ENCODE measurements around the gene RFTN2. TPM values are rescaled to one million over a fixed set of nuclear protein-coding genes. Genes with fewer than 3 reads are reported as not detected.
"Not testable (repeated sequence)": the region's sequence is repeated elsewhere in the genome, so short reads cannot be mapped to it uniquely, and the experiment has no call there.

The RFTN2 gene
- total and polyA plus RNA-seq, 8 donors = 4.5 to 35.2 (median 20.4) TPM

DNA sequence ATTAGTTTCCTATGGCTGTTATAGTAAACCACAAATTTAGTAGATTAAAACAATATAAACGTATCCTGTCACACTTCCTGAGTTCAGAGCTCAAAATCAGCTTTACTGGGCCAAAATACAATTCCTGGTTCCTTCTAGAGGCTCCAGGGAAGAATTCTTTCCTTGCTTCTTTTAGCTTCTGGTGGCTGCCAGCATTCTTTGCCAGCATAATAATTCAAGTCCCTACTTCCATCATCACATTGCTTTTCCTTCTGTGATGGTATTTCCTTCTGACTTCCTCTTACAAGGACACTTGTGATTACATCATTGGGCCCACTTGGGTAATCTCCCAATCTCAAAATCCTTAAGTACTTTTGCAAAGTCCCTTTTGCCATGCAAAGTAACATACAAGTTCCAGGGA, 118.9 kb downstream of the RFTN2 start:
- Histone ChIP-seq H3K27ac (peak overlapping the region in 1 of 2 donors; percentile 55), H3K36me3 (peaks cover 0 to 54% of the 10 kb centered on the region in 2 donors), H3K9me3 (no peaks in the 10 kb centered on the region), H3K27me3 (no peaks in the 10 kb centered on the region), H3K4me1 (peaks cover 0 to 11% of the 10 kb centered on the region in 2 donors), H3K4me3 (no peak overlapping the region)
- intact Hi-C loops (cut with DNase I) = no loop called here
- ATAC-seq (peak; percentile 18), DNase-seq (peak in 1 of 4 donors; percentile 10)
- no peak for TF ChIP-seq CTCF (IDR thresholded peaks at IDR 0.05)

DNA sequence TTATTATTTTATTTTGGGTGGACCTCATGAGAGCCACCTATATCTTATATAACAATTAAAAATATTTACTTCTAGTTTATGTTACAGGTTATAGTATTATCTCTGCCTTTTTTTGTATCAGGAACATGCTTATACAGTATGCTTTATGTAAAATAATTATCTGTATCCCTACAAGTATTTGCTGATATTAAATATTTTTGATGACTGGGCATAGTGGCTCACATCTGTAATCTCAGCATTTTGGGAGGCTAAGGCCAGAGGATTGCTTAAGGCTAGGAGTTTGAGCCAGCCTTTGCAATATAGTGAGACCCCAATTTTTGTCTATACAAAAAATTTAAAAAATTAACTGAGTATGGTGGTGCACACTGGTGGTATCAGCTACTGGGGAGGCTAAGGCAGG, 119.9 kb downstream of the RFTN2 start:
- H3K4me1 ChIP-seq = peaks cover 0 to 11% of the 10 kb centered on the region in 2 donors
- no peak overlapping the region for H3K4me3 ChIP-seq
- intact Hi-C loops (cut with DNase I) = no loop called here
- no peaks in the 10 kb centered on the region for H3K27me3 ChIP-seq
- no peak for TF ChIP-seq CTCF (IDR thresholded peaks at IDR 0.05)
- no peak overlapping the region for H3K27ac ChIP-seq
- no peaks in the 10 kb centered on the region for H3K9me3 ChIP-seq
- no peak for DNase-seq
- H3K36me3 ChIP-seq = peaks cover 0 to 59% of the 10 kb centered on the region in 2 donors
- ATAC-seq = no peak

GRCh38 chr2:197551260-197551659, 124.1 kb downstream of the RFTN2 start:
- H3K27me3 ChIP-seq; H3K27ac ChIP-seq; H3K4me3 ChIP-seq; DNase-seq; intact Hi-C loops (cut with DNase I); H3K9me3 ChIP-seq; ATAC-seq; H3K4me1 ChIP-seq: not testable (repeated sequence)
- peaks cover 0 to 72% of the 10 kb centered on the region in 2 donors for H3K36me3 ChIP-seq

- no peaks in the 10 kb centered on the region for H3K4me1 ChIP-seq
- intact Hi-C loops (cut with DNase I) = no loop called here
- no peaks in the 10 kb centered on the region for H3K9me3 ChIP-seq
- peaks cover 0 to 75% of the 10 kb centered on the region in 2 donors for H3K36me3 ChIP-seq
- no peaks in the 10 kb centered on the region for H3K27me3 ChIP-seq
- H3K4me3 ChIP-seq = no peak overlapping the region
- DNase-seq (no peak), ATAC-seq (no peak)
- H3K27ac ChIP-seq = no peak overlapping the region
- TF ChIP-seq CTCF (IDR thresholded peaks at IDR 0.05) = no peak
Measured at GRCh38 chr2:197548582-197548981, 126.8 kb downstream of the RFTN2 start.

- no peak for ATAC-seq
Measured at GRCh38 chr2:197547163-197547900, 128.1 kb downstream of the RFTN2 start.

More at GRCh38 chr2:197547163-197547900, 128.1 kb downstream of the RFTN2 start:
- no peak for DNase-seq
- peaks cover 0 to 76% of the 10 kb centered on the region in 2 donors for H3K36me3 ChIP-seq
- intact Hi-C loops (cut with DNase I) = no loop called here
- no peak overlapping the region for H3K27ac ChIP-seq
- no peaks in the 10 kb centered on the region for H3K4me1 ChIP-seq
- H3K4me3 ChIP-seq = no peak overlapping the region
- no peaks in the 10 kb centered on the region for H3K9me3 ChIP-seq
- no peaks in the 10 kb centered on the region for H3K27me3 ChIP-seq
- no peak for TF ChIP-seq CTCF (IDR thresholded peaks at IDR 0.05)

Measured in left lung (tissue), 10 donors.